ENCODE measurements around the gene ATP6V1E1. TPM values are rescaled to one million over a fixed set of nuclear protein-coding genes. Genes with fewer than 3 reads are reported as not detected.
A peak's percentile ranks its signal among the peaks of the same experiment; 100 is the strongest.

ATP6V1E1 gene
- total and polyA plus RNA-seq, 9 of the 15 experiments (the other 6 are each of a cell fraction or from before 2014, with no cell fraction given): 122 to 249 (median 179) TPM

GRCh38 chr22:17664414-17665055, 36.0 kb upstream of the ATP6V1E1 start (continued):
- TF ChIP-seq SP2 (IDR thresholded peaks at IDR 0.05; ENCODE audit: extremely low read depth, low read depth, low read length, poor library complexity, severe bottlenecking): no peak
- no peak for TF ChIP-seq YBX1 (IDR thresholded peaks at IDR 0.05)
- no peak for TF ChIP-seq PRDM10 (IDR thresholded peaks at IDR 0.05; ENCODE audit: partially characterized antibody)
- no peak for TF ChIP-seq HDAC8 (tag; IDR thresholded peaks at IDR 0.05)
- peak; percentile 19 for TF ChIP-seq ZFP36 (IDR thresholded peaks at IDR 0.05; ENCODE audit: low read depth, low read length, partially characterized antibody)
- TF ChIP-seq TRIM28 (IDR thresholded peaks at IDR 0.05): peak; percentile 84
- TF ChIP-seq SMC3 (conservative IDR thresholded peaks at IDR 0.05; ENCODE audit: insufficient read depth, low read depth, low read length): no peak
